ENCODE measurements around the gene RCE1.

The RCE1 gene

DNA sequence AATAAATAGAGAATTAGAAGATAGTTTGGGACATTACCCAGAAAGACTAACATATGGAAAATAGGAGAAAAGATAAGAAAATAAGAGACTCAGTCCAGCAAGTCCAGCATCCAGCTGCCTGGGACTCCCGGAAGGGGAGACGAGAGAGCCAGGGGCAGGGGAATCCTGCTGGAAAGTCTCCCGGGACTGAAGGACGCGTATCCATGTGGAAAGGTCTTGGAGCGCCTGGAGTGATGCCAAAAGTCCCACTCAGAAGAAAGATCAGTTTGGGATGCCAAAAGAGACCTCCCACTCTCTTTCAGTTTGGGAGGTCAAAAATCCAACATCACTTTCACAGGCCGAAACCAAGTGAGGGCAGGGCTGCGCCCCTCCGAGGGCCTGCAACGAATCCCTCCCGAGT, 44.3 kb downstream of the RCE1 start:
- no peak for DNase-seq (ENCODE audit: low read depth)

DNA sequence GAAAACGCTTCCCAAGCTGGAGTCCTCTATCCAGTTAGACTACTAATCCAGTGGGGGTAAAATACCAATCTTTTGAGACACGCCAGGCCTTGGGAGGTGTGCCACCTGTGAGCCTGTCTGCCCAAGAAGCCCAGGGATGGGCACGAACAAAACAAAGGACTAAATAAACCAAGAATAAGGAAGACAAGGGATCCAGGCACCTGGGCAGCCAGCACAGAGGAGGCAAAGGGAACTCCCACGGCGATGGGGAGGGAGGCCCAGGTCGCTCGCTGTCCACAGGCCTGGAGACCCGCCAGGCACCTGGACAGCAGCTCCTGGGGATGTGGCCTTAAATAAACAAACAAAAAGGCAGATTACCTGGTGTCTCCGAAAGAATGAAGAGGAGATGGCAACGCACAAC, 45.0 kb downstream of the RCE1 start:
- no peak for DNase-seq (ENCODE audit: low read depth)

DNA sequence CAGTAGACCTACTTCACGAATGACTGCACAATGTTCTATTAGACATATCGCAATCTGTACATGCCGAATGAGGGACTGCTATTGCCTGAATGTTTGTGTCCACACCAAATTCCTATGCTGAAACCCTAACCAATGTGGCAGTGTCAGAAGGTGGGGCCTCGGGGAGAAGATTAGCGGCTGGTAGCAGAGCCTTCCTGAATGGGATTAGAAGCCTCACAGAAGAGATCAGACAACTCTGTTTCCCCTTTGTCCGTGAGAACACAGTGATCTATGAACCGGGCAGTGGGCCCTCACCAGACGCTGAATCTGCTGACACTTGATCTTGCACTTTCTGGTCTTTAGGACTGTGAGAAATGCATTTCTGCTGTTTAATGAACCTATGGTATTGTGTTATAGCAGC, 46.7 kb downstream of the RCE1 start:
- DNase-seq (ENCODE audit: low read depth): no peak

DNA sequence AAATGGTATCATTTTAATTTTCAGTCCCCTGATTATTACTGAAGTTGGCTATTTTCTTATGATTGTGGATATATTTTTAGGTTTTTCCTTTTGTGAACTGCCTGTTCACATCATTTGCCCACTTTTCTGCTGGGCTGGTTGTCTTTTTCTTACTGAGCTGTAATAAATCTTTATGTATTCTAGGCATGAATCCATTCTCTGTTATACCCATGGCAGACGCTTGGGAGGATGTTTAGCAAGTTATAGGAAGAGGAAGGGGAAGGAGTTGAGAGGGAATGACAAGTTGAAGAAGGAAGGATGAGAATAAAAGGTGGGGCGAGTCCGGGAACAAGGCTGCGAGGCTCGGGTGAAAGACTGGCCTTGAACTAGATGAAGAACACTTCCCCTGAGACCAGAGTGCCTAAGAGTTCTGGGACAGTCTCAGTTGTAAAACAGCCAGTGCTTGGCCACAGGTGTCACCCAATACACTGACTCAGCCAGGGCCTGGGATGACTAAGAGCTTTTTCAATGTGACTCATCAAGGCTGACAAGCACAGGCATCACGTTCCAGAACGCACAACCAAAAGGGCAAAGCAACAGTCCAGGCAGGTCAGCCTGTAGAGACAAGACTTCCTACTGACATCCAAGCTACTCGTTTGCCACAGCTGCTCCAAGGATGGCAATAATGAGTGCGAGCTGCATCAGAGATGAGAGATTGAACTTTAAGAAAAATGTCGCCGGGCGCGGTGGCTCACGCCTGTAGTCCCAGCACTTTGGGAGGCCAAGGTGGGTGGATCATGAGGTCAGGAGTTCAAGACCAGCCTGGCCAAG, 48.8 kb downstream of the RCE1 start:
- no peak for DNase-seq (ENCODE audit: low read depth)

DNA sequence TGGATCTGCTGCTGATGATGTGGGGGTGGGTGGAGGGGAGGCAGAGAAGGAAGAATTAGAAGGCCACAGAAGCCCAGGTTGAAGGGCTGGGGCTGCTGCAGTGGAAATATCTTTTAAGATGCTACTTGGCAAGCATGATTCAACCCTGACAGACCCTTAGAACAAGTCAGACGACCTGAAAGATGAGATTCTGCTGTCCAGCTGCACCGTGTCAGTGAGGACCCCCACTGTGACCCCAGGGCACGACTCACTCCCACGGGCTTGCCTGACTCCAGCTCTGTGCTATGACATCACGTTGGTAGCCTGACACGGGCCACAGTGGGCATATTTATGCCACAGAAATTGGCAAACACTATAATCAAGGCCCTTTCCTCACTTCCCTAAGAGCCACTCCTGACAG, 49.7 kb downstream of the RCE1 start:
- DNase-seq (ENCODE audit: low read depth): no peak

DNA sequence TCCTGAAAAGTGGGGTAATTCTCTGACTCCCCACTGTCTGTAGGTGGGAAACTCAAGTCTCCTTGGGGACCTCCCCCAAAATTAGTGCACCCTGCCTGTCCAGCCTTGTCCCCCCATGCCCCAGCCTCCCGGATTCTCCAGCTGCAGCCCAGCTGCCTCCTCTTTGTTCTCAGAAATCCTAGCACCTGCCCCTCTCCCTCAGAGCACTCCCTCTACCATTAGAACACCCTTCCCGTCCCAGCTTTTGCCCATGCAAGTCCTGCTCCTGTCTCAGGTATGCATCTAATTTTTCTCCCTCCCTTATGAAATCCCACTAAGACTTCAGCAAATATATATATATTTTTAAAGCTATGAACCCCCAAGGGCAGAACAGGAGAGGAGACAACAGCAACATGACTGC, 50.9 kb downstream of the RCE1 start:
- no peak for DNase-seq (ENCODE audit: low read depth)
